Measurements from ENCODE around the gene SCARB1.

GRCh38 chr12:124743479-124744272, 120.0 kb downstream of the SCARB1 start:
- no peak for TF ChIP-seq KLF16 (CRISPR knock-in tag; IDR thresholded peaks at IDR 0.05)
- TF ChIP-seq, protein P1, sequence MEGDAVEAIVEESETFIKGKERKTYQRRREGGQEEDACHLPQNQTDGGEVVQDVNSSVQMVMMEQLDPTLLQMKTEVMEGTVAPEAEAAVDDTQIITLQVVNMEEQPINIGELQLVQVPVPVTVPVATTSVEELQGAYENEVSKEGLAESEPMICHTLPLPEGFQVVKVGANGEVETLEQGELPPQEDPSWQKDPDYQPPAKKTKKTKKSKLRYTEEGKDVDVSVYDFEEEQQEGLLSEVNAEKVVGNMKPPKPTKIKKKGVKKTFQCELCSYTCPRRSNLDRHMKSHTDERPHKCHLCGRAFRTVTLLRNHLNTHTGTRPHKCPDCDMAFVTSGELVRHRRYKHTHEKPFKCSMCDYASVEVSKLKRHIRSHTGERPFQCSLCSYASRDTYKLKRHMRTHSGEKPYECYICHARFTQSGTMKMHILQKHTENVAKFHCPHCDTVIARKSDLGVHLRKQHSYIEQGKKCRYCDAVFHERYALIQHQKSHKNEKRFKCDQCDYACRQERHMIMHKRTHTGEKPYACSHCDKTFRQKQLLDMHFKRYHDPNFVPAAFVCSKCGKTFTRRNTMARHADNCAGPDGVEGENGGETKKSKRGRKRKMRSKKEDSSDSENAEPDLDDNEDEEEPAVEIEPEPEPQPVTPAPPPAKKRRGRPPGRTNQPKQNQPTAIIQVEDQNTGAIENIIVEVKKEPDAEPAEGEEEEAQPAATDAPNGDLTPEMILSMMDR (CRISPR knock-in tag; IDR thresholded peaks at IDR 0.05), result no peak
- TF ChIP-seq, protein P2, sequence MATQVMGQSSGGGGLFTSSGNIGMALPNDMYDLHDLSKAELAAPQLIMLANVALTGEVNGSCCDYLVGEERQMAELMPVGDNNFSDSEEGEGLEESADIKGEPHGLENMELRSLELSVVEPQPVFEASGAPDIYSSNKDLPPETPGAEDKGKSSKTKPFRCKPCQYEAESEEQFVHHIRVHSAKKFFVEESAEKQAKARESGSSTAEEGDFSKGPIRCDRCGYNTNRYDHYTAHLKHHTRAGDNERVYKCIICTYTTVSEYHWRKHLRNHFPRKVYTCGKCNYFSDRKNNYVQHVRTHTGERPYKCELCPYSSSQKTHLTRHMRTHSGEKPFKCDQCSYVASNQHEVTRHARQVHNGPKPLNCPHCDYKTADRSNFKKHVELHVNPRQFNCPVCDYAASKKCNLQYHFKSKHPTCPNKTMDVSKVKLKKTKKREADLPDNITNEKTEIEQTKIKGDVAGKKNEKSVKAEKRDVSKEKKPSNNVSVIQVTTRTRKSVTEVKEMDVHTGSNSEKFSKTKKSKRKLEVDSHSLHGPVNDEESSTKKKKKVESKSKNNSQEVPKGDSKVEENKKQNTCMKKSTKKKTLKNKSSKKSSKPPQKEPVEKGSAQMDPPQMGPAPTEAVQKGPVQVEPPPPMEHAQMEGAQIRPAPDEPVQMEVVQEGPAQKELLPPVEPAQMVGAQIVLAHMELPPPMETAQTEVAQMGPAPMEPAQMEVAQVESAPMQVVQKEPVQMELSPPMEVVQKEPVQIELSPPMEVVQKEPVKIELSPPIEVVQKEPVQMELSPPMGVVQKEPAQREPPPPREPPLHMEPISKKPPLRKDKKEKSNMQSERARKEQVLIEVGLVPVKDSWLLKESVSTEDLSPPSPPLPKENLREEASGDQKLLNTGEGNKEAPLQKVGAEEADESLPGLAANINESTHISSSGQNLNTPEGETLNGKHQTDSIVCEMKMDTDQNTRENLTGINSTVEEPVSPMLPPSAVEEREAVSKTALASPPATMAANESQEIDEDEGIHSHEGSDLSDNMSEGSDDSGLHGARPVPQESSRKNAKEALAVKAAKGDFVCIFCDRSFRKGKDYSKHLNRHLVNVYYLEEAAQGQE (IDR thresholded peaks at IDR 0.05; ENCODE audit: borderline replicate concordance in 1 of 2, low read depth in 1 of 2, low read length in 2 of 2), result no peak
